T-helper 17 cell (primary cell): ENCODE measurements around the gene ZFYVE27. TPM values are rescaled to one million over a fixed set of nuclear protein-coding genes. Genes with fewer than 3 reads are reported as not detected.

Experiments
- ATAC-seq: fragments of 150-1000 bp; cut with Tn5 transposase; 2 replicates; pipeline ENCODE4 v1.10.0; 2021; ENCODE audit warnings: mild to moderate bottlenecking, moderate library complexity
- DNase-seq, 3 donors: peaks; one replicate each; pipeline versions ENCODE4 v3.0.0 to v3.0.0-alpha.2; 2020 to 2021
- H3K9me3 ChIP-seq: one replicate; pipeline ENCODE4 v1.7.0; 2013; ENCODE audit warnings: low read length, mild to moderate bottlenecking; ENCODE audit not compliant: control insufficient read depth, poor library complexity, severe bottlenecking
- H3K27ac Mint-ChIP-seq: one replicate; pipeline ENCODE4 v1.8.0; 2022; ENCODE audit warnings: mild to moderate bottlenecking, moderate library complexity, mixed read lengths
- H3K27me3 Mint-ChIP-seq: one replicate; pipeline ENCODE4 v1.8.0; 2022; ENCODE audit warnings: mixed read lengths
- H3K36me3 Mint-ChIP-seq: one replicate; pipeline ENCODE4 v1.8.0; 2022; ENCODE audit warnings: low read depth, mixed read lengths
- H3K4me1 Mint-ChIP-seq: one replicate; pipeline ENCODE4 v1.8.0; 2022; ENCODE audit warnings: mild to moderate bottlenecking, mixed read lengths
- H3K4me3 Mint-ChIP-seq: one replicate; pipeline ENCODE4 v1.8.0; 2022; ENCODE audit warnings: mild to moderate bottlenecking, moderate library complexity, mixed read lengths
- total RNA-seq, 4 donors: library from RNA in 2 of 4; stranded (reverse) in 2 of 4; gene quantifications; one replicate each; pipeline ENCODE4 v1.2.3 and lab custom pipeline; 2022 to 2026

Gene ZFYVE27
- total RNA-seq, 2 donors from 2014 or later: 60.0 to 69.2 TPM

DNA sequence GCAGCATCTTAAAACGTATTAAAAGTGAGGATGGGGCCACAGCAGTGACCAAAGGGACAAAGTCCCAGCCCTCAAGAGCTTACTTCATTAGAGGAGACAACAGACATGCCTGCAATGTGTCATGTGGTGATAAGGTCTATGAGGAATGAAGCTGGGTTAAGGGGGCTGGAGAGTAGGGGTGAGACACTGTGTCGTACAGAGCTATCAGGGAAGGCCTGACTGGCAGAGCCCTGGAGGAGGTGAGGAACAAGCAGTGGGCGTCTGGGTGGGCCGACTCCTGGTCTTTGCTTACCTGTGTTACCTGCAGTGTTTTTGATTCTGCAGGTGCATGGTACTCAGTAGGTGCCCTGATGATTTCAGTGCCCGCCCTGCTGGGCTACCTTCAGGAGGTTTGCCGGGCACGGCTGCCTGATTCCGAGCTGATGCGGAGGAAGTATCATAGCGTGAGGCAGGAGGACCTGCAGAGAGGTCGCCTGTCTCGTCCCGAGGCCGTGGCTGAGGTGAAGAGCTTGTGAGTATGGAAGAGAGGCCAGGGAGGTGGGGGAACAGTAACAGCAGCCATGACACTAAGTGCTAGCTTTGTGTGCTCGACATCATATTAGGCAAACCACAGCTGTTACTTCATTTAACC lies 7.6 kb downstream of the ZFYVE27 start:
- Mint-ChIP-seq H3K36me3 (peaks cover 12% of the 10 kb centered on the region), H3K4me1 (peaks cover 37% of the 10 kb centered on the region)

DNA sequence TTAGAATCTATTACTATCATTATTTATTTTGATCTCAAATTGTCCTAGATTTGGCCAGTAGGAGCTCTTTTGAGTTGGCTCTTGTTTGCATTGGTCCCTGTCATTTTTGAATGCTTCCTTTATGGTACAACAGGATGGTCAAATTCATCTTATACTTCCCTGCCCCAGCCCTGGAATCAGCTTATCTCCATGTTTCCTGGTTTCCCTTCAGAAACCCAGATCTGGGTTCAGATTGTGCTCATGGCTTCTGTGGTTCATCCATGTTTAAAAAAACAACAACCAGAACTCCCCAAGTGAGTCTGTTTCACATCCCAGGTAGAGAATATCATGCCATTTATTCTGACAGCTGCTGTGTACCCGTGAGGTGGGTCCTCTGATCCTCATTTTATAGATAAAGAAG lies 10.6 kb downstream of the ZFYVE27 start:
- Mint-ChIP-seq H3K36me3 (peaks cover 15% of the 10 kb centered on the region), H3K27me3 (no peaks in the 10 kb centered on the region), H3K27ac (peak overlapping the region; percentile 27), H3K4me1 (peaks cover 25% of the 10 kb centered on the region), H3K4me3 (no peak overlapping the region)
- DNase-seq (no peak), ATAC-seq (no peak)
- no peaks in the 10 kb centered on the region for H3K9me3 ChIP-seq

More for the DNA sequence above, 7.6 kb downstream of the ZFYVE27 start:
- Mint-ChIP-seq H3K27me3 (no peaks in the 10 kb centered on the region), H3K4me3 (no peak overlapping the region), H3K27ac (no peak overlapping the region)
- DNase-seq (no peak), ATAC-seq (no peak)
- H3K9me3 ChIP-seq: no peaks in the 10 kb centered on the region

DNA sequence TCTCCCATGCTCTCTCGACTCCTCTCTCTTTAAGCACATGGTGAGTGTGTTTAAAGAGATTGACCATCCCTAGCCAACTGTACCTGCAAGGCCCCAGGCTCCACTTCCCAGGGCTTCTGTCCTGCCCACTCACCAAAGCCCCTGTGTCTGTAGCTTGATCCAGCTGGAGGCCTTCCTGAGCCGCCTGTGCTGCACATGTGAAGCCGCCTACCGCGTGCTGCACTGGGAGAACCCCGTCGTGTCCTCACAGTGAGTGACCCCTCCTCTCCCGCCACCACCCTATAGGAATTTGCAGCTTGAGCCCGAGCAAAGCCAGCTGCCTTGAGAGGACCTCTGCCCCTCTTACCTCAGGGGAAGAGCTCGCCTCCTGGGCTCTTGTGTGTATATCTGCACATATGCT lies 11.2 kb downstream of the ZFYVE27 start:
- Mint-ChIP-seq H3K4me3 (no peak overlapping the region), H3K36me3 (peaks cover 15% of the 10 kb centered on the region), H3K4me1 (peaks cover 22% of the 10 kb centered on the region), H3K27ac (peak overlapping the region; percentile 27), H3K27me3 (no peaks in the 10 kb centered on the region)
- ATAC-seq (no peak), DNase-seq (no peak)
- H3K9me3 ChIP-seq: no peaks in the 10 kb centered on the region

DNA sequence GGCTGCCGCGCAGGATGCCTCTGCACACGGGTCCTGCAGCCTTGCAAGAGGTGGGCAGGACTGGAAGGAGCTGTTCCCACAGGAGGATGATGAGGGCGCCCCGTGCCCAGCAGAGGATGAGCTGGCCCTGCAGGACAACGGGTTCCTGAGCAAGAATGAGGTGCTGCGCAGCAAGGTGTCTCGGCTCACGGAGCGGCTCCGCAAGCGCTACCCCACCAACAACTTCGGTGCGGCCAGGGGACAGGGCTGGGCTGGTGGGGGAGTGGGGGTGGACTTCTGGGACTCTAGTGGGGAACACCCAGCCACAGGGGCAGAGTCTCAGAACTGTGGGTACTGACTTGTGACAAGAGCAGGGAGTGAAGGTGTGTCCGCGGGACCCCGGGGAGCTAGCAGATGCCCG lies 16.0 kb downstream of the ZFYVE27 start:
- no peaks in the 10 kb centered on the region for H3K9me3 ChIP-seq
- no peak overlapping the region for H3K4me3 Mint-ChIP-seq
- H3K27me3 Mint-ChIP-seq: no peaks in the 10 kb centered on the region
- H3K36me3 Mint-ChIP-seq: peaks cover 15% of the 10 kb centered on the region
- H3K27ac Mint-ChIP-seq: peak overlapping the region; percentile 34
- DNase-seq: no peak
- peaks cover 7% of the 10 kb centered on the region for H3K4me1 Mint-ChIP-seq
- no peak for ATAC-seq

DNA sequence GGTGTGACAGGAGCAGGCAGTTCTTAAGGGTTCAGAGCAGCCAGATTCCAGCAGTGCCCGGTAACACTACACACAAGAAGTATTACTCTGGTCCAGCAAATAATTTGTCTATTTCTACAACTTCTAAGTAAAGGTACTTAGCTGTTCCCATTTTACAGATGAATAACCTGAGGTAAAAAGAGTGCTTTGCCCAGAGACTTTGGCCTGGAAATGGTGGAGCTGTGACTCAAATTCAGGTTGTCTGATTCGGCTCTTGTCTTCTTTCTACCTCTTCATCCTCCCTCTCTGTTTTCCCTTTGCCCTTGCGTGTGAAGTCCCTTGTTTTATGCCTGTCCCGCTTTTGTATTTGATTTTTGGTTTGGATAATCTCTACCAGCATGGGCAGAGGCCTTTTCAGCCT lies 17.8 kb downstream of the ZFYVE27 start:
- ATAC-seq: no peak
- peaks cover 15% of the 10 kb centered on the region for H3K36me3 Mint-ChIP-seq
- no peaks in the 10 kb centered on the region for H3K27me3 Mint-ChIP-seq
- H3K9me3 ChIP-seq: no peaks in the 10 kb centered on the region
- H3K4me1 Mint-ChIP-seq: peaks cover 3% of the 10 kb centered on the region
- no peak overlapping the region for H3K27ac Mint-ChIP-seq
- H3K4me3 Mint-ChIP-seq: no peak overlapping the region
- DNase-seq: no peak

DNA sequence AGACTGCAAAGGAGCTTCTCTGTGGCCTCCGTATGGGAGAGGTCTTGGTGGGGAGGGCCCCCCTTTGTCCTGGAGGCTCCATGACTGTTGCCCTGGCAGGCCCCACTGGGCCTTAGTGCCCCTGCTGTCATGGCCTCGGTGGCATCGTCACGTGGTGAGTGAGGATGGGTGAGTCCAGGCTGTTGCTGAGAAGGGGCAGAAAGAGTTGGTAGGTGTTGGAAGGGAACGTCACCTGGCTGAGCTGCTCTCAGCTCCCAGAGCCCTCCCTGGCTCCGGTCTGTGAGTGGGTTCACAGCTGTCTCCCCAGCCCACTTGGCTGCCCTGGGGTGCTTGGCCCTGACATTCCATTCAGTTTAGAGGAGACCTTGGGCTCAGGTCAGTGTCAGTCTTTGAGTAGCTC lies 18.8 kb downstream of the ZFYVE27 start:
- DNase-seq (no peak), ATAC-seq (no peak)
- Mint-ChIP-seq H3K4me3 (no peak overlapping the region), H3K27me3 (no peaks in the 10 kb centered on the region), H3K27ac (no peak overlapping the region), H3K4me1 (peaks cover 3% of the 10 kb centered on the region), H3K36me3 (peaks cover 15% of the 10 kb centered on the region)
- no peaks in the 10 kb centered on the region for H3K9me3 ChIP-seq

GRCh38 chr10:97757471-97757870 lies 20.5 kb downstream of the ZFYVE27 start:
- Mint-ChIP-seq H3K36me3 (peaks cover 8% of the 10 kb centered on the region), H3K4me1 (no peaks in the 10 kb centered on the region), H3K27me3 (no peaks in the 10 kb centered on the region), H3K27ac (no peak overlapping the region), H3K4me3 (no peak overlapping the region)
- DNase-seq (no peak), ATAC-seq (no peak)
- no peaks in the 10 kb centered on the region for H3K9me3 ChIP-seq

- peaks cover 2% of the 10 kb centered on the region for H3K4me1 Mint-ChIP-seq
- DNase-seq (peak in 1 of 3 donors; percentile 41), ATAC-seq (peak; percentile 68)
- no peaks in the 10 kb centered on the region for H3K27me3 Mint-ChIP-seq
- no peak overlapping the region for H3K27ac Mint-ChIP-seq
- H3K36me3 Mint-ChIP-seq: peaks cover 8% of the 10 kb centered on the region
- no peak overlapping the region for H3K4me3 Mint-ChIP-seq
- H3K9me3 ChIP-seq: no peaks in the 10 kb centered on the region
Observed at GRCh38 chr10:97759158-97759887, 22.4 kb downstream of the ZFYVE27 start.

DNA sequence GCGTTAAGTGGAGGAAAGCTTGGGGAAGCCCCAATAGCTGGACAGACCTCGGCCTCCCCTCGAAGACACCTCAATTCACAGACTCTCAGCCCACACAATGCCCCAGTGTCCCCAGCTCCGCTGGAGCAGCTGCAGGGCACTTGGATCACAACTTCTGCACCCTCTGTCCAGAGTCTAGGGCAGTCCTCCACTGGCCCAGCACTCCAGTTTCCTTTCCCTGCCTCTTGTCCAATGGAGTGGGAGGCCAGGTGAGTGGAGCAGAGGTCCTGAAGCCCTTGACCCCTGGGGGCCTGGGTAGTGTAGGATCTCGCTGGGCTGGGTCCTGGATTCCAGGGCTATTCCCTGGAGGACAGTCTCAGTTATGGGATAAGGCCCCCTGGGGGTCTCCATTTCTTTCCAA lies 23.0 kb downstream of the ZFYVE27 start:
- peaks cover 8% of the 10 kb centered on the region for H3K36me3 Mint-ChIP-seq
- H3K4me1 Mint-ChIP-seq: peaks cover 5% of the 10 kb centered on the region
- no peak for ATAC-seq

GRCh38 chr10:97760461-97761257 lies 23.7 kb downstream of the ZFYVE27 start:
- H3K27ac Mint-ChIP-seq: peak overlapping the region; percentile 8
- no peak for DNase-seq
- ATAC-seq: no peak
- peaks cover 5% of the 10 kb centered on the region for H3K4me1 Mint-ChIP-seq
- peaks cover 7% of the 10 kb centered on the region for H3K36me3 Mint-ChIP-seq
- H3K4me3 Mint-ChIP-seq: no peak overlapping the region
- no peaks in the 10 kb centered on the region for H3K27me3 Mint-ChIP-seq
- H3K9me3 ChIP-seq: no peaks in the 10 kb centered on the region

More for the DNA sequence above, 23.0 kb downstream of the ZFYVE27 start:
- Mint-ChIP-seq H3K27me3 (no peaks in the 10 kb centered on the region), H3K4me3 (no peak overlapping the region), H3K27ac (no peak overlapping the region)
- DNase-seq: no peak
- H3K9me3 ChIP-seq: no peaks in the 10 kb centered on the region

- H3K9me3 ChIP-seq: no peaks in the 10 kb centered on the region
- ATAC-seq (no peak), DNase-seq (no peak)
- peaks cover 5% of the 10 kb centered on the region for H3K4me1 Mint-ChIP-seq
- no peaks in the 10 kb centered on the region for H3K27me3 Mint-ChIP-seq
- H3K4me3 Mint-ChIP-seq: no peak overlapping the region
- no peak overlapping the region for H3K27ac Mint-ChIP-seq
- peaks cover 7% of the 10 kb centered on the region for H3K36me3 Mint-ChIP-seq
Observed at GRCh38 chr10:97761331-97761865, 24.5 kb downstream of the ZFYVE27 start.

DNA sequence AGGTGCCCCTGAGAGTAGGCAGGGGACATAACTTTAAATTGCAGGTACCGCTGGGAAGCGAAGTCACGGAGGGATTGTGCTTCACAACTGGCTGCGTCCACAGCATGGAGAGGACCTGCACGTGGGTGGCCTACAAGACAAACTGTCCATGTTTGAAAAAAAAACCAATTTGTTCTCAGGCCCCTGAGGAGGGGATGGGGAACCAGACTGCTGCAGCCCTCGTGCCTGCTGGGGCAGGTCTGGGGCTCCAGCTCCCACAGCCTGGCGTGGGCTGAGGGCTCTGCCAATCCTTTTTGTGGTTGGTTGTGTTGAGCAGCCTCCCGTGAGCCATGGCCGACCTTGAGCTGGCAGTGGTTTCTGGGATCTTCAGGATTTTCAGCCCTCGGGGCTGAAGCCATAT lies 25.1 kb downstream of the ZFYVE27 start:
- no peaks in the 10 kb centered on the region for H3K27me3 Mint-ChIP-seq
- no peaks in the 10 kb centered on the region for H3K9me3 ChIP-seq
- H3K4me1 Mint-ChIP-seq: peaks cover 5% of the 10 kb centered on the region
- ATAC-seq: no peak
- no peak overlapping the region for H3K27ac Mint-ChIP-seq
- no peak for DNase-seq
- no peak overlapping the region for H3K4me3 Mint-ChIP-seq
- peaks cover 3% of the 10 kb centered on the region for H3K36me3 Mint-ChIP-seq

- peaks cover 7% of the 10 kb centered on the region for H3K4me1 Mint-ChIP-seq
- no peak overlapping the region for H3K4me3 Mint-ChIP-seq
- H3K27me3 Mint-ChIP-seq: peaks cover 4% of the 10 kb centered on the region
- H3K9me3 ChIP-seq: no peaks in the 10 kb centered on the region
- H3K27ac Mint-ChIP-seq: no peak overlapping the region
- peaks cover 2% of the 10 kb centered on the region for H3K36me3 Mint-ChIP-seq
- DNase-seq: no peak
- ATAC-seq: no peak
Observed at GRCh38 chr10:97762816-97763215, 25.9 kb downstream of the ZFYVE27 start.
